WTC11 (cell line): ENCODE data around the gene SH3GL2.

Experiments
- CTCF ChIP-seq: fragments of 200-600 bp; IDR thresholded peaks from 2 replicates; pipeline ENCODE4 v1.8.0; 2022; ENCODE audit warnings: antibody characterized with exemption
- ELF4 ChIP-seq: sonication (generic); formaldehyde crosslinking; IDR thresholded peaks from 2 replicates; pipeline ENCODE4 v1.8.1; 2022; ENCODE audit warnings: low read depth, mild to moderate bottlenecking, moderate library complexity, missing genetic modification reagents
- JUN ChIP-seq: sonication (generic); formaldehyde crosslinking; IDR thresholded peaks from 2 replicates; pipeline ENCODE4 v1.8.0; 2023; ENCODE audit warnings: mild to moderate bottlenecking, missing genetic modification reagents
- TCF7 ChIP-seq: sonication (generic); formaldehyde crosslinking; IDR thresholded peaks from 2 replicates; pipeline ENCODE4 v1.8.0; 2022; ENCODE audit warnings: mild to moderate bottlenecking, low read depth, missing genetic modification reagents, moderate library complexity
- TEAD4 ChIP-seq: sonication (generic); formaldehyde crosslinking; IDR thresholded peaks from 2 replicates; pipeline ENCODE4 v1.8.0; 2022; ENCODE audit warnings: mild to moderate bottlenecking, missing genetic modification reagents

- no peak for TF ChIP-seq ELF4 (CRISPR knock-in tag)
- TF ChIP-seq CTCF, result no peak
- TF ChIP-seq TEAD4 (CRISPR knock-in tag), result no peak
- TF ChIP-seq JUN (CRISPR knock-in tag), result no peak
- TF ChIP-seq TCF7, result no peak
Observed at GRCh38 chr9:17658237-17658636, 79.4 kb downstream of the SH3GL2 start.
